H1 (cell line): ENCODE measurements around the gene PTPRH. TPM values are rescaled to one million over a fixed set of nuclear protein-coding genes. Genes with fewer than 3 reads are reported as not detected.

Source experiments
- CBX8 ChIP-seq: fragments of 300-800, 300-1000 bp; sonication (generic); IDR thresholded peaks from 2 replicates; pipeline ENCODE4 v1.7.1; 2016; ENCODE audit warnings: low read depth, low read length, borderline replicate concordance
- JUN ChIP-seq: IDR thresholded peaks from 2 replicates; pipeline ENCODE4 v1.6.1; 2011; ENCODE audit warnings: low read depth, mild to moderate bottlenecking, improper control_type of control experiment, low read length
- NANOG ChIP-seq: IDR thresholded peaks from 2 replicates; pipeline ENCODE4 v1.6.1; 2011; ENCODE audit warnings: low read length, low read depth, mild to moderate bottlenecking, inconsistent platforms; ENCODE audit not compliant: insufficient read depth, poor library complexity, severe bottlenecking
- POU5F1 ChIP-seq: IDR thresholded peaks from 2 replicates; pipeline ENCODE4 v1.6.1; 2011; ENCODE audit warnings: low read depth, mild to moderate bottlenecking, low read length, moderate library complexity
- RBBP5 ChIP-seq: IDR thresholded peaks from 2 replicates; pipeline ENCODE4 v1.7.1; 2012; ENCODE audit warnings: low read depth, mild to moderate bottlenecking, inconsistent platforms, low read length, moderate library complexity, borderline replicate concordance
- RFX5 ChIP-seq: IDR thresholded peaks from 2 replicates; pipeline ENCODE4 v1.6.1; 2011; ENCODE audit warnings: low read depth, low read length, improper control_type of control experiment, borderline replicate concordance
- RXRA ChIP-seq: IDR thresholded peaks from 2 replicates; pipeline ENCODE4 v1.6.1; 2011; ENCODE audit warnings: low read depth, mild to moderate bottlenecking, low read length, moderate library complexity; ENCODE audit not compliant: insufficient read depth
- polyA plus RNA-seq, 7 experiments: library from polyadenylated mRNA; depleted of rRNA in 3 of 7; stranded (reverse) in 5 of 7; unstranded in 2 of 7; fragments of >200 nt in 5 of 7; fragments of 200-250 nt in 2 of 7; gene quantifications; 1 replicate in 5 of 7; 2 replicates in 1 of 7; 4 replicates in 1 of 7; pipeline versions ENCODE4 v1.2.1 to v1.2.3, GENCODE V29; 2011 to 2013; ENCODE audit warnings: missing spikeins in 2 of 7, mixed read lengths in 2 of 7
- total RNA-seq: library from RNA; stranded (reverse); fragmentation: NEBNext Ultra II Directional; extraction: Animal tissue kit (Norgen Biotek cat#: 25700); gene quantifications from 2 replicates; pipeline ENCODE4 v1.2.1, GENCODE V29; 2021

Gene PTPRH
- total and polyA plus RNA-seq, 2 of the 8 experiments (the other 6 are each of a cell fraction or from before 2014, with no cell fraction given): 0.30 to 0.39 TPM

DNA sequence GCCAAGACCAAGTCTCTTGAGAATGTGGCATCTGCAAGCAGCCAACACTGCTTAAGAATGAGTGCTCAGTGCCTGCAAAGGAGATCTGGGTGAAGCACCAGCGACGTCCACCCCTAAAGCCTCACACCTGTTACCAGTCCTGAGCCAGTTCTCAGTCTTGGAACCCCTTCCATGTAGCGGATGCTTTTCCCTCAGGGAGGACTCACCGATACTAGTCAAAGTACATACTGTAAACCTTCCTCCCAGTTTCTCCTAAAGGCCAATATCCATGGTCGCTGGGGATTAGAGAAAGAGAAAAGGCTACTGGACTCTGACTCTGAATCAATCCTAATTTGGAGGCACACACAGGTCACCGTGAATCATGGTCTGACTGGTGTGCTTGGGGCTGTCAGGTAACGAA is 4.2 kb upstream of the PTPRH start (continued):
- TF ChIP-seq RBBP5 (no peak), JUN (no peak), RFX5 (no peak), POU5F1 (no peak), RXRA (no peak), NANOG (no peak), CBX8 (no peak)
